HG03520 (cell line): Measurements from ENCODE around the gene IL7R.

Source experiments
- ATAC-seq: cut with Tn5 transposase; IDR thresholded peaks from one replicate; pipeline ENCODE4 v1.9.1; 2021; ENCODE audit warnings: mild to moderate bottlenecking, moderate library complexity; ENCODE audit not compliant: unreplicated experiment

The IL7R gene

DNA sequence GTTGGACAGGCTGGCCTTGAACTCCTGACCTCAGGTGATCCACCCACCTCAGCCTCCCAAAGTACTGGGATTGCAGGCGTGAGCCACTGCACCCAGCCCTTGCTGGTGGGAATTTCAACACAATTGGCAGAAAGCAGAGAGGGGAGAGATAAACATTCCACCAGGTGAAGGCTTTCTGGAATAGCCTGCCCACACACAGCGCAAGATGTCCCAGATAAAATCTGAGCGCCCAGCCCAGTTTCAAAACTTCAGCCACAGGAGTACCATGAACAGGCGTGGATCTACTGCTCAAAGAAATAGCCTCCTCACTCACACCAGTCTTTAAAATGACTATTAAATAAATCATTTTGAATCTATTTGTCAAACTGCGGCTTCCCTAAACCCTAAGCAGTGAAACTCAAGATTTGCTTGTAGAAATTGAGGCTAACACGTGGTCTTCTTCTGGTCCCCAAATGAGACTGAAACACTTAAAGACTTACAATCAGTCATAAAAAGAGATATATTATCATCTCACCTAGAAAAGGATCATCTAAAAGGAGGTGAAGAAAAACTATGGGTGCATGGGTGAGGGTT is 47.0 kb downstream of the IL7R start:
- ATAC-seq, result no peak

DNA sequence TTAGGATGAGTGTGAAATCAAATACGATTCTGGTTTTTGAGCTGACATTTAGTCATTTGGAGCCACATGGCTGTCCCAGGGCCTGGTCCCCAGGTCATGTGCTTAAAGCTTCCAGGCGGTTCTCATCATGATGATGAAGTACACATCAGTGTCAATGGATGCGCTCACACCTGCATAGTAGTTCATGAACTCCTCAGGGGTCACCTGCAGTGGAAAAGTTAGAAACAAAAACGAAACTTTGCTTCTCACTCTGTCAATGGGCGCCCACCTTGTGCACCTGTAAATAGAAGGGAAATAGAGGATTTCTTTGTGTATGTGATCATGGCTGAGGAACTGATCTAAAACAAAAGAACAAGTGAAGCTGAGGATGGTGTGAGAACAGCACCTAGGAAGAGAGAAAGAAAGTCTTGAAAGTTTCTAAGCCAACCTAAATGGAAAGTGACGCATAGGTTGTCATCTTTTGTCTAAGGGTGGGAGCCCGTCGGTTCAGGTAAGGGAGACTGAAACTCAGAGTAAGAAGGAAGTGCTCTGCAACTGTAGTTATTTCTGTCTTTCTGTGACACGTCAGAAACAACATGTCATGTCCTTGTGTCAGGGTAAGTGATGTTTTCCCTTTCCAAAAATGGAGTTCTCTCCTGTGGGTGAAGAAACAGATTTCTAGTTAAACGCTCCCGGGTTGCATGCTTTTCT is 47.9 kb downstream of the IL7R start:
- peak; percentile 63 for ATAC-seq

DNA sequence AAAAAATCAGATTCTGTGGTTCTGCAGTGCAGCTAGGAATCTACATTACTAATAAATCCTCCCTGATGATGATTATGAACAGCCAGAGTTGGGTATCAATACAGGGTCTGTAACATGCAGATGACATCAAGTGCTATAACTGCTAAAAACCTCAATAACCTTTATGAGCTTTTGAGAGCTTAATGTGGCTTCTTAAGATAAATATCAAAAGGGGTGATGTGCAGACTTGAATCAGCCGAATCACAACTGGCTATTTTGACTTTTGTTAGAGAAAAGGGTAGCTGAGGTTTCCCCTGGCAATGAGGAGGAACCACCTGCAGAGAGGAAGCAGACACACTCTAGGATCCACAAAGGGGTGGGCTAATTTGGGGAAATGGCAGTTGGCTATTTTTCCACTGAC is 51.5 kb downstream of the IL7R start:
- ATAC-seq, result no peak

DNA sequence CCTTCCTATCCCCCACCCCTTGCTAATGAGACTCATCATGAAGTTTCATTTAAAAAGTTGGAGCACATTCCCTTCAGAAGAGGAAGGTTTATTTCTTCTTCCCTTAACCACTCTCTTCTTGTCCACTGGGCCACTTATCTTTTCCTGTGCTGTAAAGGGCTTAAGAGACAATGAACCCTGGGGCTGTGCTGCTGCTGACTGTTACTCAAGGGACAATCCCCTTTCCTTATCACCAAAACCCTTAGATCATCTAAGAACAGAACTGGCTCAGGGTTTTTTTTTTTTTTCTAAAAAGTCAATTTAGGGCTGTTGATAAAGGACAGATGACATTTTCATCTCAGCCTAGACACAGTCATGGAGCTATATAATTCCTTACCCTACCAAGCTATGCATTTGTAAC is 52.1 kb downstream of the IL7R start:
- ATAC-seq, result no peak

DNA sequence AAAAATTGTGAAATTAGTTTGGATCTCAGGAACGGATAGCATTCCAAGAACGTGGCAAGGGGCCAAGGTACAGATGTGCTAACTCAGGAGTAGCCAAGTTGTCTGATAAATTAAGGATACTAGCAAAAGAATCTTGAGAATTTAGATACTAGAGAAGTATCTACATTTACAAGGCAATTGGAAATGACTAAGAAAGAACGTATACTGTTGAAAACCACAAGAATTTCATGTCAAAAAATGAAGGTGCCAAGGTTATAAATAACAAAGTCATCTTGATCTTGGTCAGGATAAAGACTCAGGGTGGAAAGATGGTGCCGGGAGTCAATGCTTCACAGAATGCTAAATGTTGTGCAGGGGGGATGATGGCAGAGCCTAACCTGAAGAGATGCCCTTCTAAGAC is 62.5 kb downstream of the IL7R start:
- no peak for ATAC-seq

DNA sequence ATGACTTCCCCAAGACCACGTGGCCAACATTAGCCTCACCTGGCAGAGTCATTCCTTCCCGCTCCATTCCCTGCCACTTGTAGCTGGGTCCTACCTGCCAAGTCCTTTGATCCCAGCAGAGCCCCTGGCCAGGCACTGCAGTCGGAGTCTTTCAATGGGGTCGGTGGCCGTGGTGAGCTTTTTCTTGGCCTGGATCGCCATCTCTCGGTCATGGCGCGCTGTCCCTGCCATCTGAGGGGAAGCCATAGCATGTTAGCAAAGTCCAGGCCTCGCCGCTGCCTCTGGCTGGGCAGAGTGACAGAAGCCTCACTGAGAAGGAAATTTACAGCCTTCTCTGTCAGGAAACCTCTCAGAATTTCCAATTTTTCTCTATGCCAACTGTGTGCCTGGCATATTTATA is 64.2 kb downstream of the IL7R start:
- no peak for ATAC-seq

DNA sequence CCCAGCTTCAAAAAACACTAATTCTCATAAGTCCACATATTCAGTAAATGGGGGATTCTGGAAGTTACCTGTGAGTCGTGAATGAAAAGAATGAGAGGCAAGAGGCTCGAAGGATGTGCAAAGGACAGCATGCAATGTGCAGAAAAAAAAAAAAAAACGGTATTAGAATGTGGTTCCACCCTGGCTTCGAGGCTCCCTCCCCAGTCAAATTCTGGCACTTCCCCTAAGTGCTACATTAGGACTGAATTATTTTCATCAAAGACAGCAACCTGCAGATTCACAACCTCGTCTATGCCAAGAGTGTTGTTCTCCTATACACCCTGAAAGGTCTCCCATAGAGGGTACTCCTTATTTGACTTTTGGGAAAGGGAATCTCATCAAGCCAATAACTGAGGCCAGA is 65.2 kb downstream of the IL7R start:
- ATAC-seq, result no peak

DNA sequence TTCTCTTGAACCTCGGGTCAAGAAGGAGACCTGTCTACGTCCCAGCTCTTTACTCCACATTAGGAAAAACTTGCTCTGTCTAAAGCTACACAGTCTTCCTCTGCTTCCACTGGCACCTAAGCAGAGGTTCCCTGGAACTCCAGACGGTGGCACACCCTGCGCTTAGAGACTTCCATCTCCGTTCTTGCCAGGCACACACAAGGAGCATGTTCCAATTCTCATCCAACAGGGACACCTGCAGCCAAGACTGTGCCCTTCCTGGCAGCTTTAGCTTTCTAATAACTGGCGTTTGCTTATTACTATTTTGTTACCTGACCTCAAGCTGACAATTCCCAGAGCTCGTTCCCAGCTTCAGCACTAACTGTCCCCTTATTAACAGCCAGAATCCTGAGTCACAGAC is 65.8 kb downstream of the IL7R start:
- ATAC-seq, result no peak

DNA sequence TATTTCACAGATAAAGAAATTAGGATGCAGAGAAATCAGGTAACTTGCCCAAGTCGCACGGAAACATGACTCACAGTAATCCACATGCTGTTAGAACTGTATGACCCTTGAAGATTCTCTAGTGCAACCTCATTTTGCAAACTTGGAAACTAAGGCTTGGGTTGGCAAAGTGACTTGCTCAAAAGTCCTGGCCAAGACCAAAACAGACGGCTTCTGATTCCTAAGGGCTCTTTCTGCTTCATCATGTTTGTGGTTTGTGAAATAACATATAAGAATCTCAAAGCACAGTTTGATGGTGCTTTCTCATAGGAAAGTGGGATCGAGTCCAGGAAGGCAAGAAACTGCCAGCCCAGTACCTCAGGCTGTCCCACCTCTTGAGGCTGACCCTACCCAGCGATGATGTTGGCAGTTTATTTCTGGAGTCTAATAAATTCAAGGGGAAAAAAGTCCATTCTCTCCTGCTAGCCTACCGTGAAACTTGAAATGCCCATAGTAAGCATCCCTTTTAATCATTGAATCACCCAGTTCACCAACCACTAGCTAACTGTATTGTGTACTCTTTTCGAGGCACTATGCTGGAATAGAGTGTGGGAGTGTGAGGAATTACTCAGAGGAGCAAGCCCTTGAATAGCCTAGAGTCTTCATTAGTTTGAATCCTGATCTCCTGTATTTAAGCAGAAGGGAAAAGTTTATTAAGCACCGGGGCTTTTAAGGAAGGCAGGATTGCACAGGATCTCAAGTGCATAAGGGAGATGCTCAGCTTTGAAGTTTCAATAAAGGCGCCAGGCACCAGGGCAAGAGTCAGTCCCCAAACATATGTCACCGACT is 67.6 kb downstream of the IL7R start:
- no peak for ATAC-seq

DNA sequence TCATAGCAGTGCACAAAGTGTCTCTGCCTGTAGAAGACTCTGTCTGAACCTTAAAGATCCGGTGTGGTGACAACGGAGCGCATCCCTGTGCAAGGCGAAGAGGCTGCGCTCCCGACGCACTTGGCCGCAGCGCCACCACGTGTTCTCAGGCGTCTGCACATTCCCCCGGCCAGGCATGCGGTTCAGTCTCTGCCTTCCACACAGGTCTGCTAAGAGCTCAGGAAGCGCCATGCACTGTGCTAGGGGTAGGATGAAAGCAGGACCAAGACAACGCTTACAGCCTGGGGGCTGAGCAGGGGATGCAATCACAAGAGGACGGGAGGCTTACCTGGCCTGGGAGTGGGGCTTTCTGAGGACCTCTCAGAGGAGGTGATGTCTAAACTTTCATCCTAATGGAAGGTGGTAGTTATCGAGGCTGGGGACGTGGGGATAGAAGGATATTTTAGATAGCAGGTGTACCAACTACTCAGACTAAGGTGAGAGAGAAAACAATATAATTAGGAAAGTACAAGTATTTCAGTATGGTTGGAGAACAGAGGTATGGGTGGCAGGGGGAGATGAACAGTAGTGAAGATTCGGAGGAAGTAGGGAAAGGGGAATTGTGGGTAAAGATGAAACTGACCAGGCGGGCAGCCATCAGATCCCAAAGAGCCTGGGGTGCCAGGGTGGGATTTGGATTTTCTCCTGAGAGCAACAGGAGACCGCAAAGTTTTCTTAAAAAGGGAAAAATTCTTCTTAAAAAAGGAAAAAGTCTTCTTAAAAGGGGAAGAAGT is 68.4 kb downstream of the IL7R start:
- ATAC-seq, result peak; percentile 59

DNA sequence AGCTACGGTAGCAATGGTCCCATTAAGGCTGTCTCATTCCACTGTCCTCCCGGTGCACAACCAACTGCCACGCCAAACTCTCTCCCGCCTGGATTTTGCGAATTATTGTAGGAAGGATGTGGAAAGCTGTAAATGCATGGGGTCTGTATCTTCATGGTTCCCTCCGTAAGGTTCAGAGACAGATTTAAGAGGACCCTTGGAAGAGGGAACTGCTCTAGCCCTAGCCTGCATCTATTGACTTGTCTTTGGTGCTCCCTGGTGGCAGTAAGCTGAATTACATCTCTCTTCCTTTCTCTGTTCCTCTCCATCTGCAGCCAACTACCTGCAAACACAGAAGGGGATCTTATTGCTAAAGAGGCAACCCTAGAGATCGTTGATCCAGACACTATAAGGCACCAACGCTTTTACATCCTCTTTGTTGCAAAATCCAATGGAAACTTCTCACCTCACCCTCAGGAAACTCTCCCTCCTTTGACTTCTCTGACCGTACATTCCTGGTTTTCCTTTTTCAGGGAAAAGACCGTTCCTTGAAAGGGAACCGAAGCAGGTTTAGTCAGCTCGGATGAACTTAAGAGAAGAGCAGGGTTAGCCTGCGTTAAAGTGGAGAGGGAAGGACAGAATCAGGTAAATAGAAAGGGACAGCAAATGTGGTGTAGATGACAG is 69.8 kb downstream of the IL7R start:
- ATAC-seq, result peak; percentile 62
